Cardiac muscle cell (in vitro differentiated cells and primary cell): ENCODE measurements around the gene NUTM1. TPM values are rescaled to one million over a fixed set of nuclear protein-coding genes. Genes with fewer than 3 reads are reported as not detected.

Source experiments
- DNase-seq, 2 donors: peaks; one replicate each; pipeline versions ENCODE4 v3.0.0 to v3.0.0-alpha.2; 2010 to 2017; ENCODE audit warnings: low read depth in 1 of 2, low spot score in 1 of 2
- H3K27ac ChIP-seq: fragments of 200-600 bp; sonication (generic); 2 replicates; pipeline ENCODE4 v1.5.1; 2016
- H3K27me3 ChIP-seq: fragments of 200-600 bp; sonication (generic); 2 replicates; pipeline ENCODE4 v1.6.0; 2016; ENCODE audit warnings: control low read depth
- H3K36me3 ChIP-seq: fragments of 200-600 bp; sonication (generic); 2 replicates; pipeline ENCODE4 v1.5.1; 2016; ENCODE audit warnings: control low read depth
- H3K4me1 ChIP-seq: fragments of 200-600 bp; sonication (generic); 2 replicates; pipeline ENCODE4 v1.8.1; 2017; ENCODE audit warnings: low read depth, mild to moderate bottlenecking, mixed run types
- H3K4me3 ChIP-seq: fragments of 200-600 bp; sonication (generic); 2 replicates; pipeline ENCODE4 v1.5.1; 2016; ENCODE audit warnings: mild to moderate bottlenecking
- H3K9me3 ChIP-seq: fragments of 200-600 bp; sonication (generic); 2 replicates; pipeline ENCODE4 v1.5.1; 2017; ENCODE audit warnings: low read depth, mild to moderate bottlenecking, control low read depth
- CTCF ChIP-seq: IDR thresholded peaks from 2 replicates; pipeline ENCODE4 v1.5.1; 2012; ENCODE audit warnings: low read depth, mild to moderate bottlenecking, low read length
- polyA plus RNA-seq: library from polyadenylated mRNA; unstranded; fragments of >200 nt; fragmentation: Nextera tagmentation; extraction: Ambion mirVana; gene quantifications from 2 replicates; pipeline ENCODE4 v1.2.1, GENCODE V29; 2016
- total RNA-seq: library from RNA; depleted of rRNA; stranded (reverse); fragments of >200 nt; gene quantifications from 2 replicates; pipeline ENCODE4 v1.2.3, GENCODE V29; 2016

Gene NUTM1
- total RNA-seq (0.15 TPM in 1 of 2 replicates, not detected in the other), polyA plus RNA-seq (0.32 TPM in 1 of 2 replicates, not detected in the other)

GRCh38 chr15:34342737-34343575 is at the start of gene NUTM1, which contains the start of gene NOP10:
NUTM1 (plus strand) TSS chr15:34343315; CDS start chr15:34343697, 382 bp downstream.
NOP10 (minus strand) TSS chr15:34343136; CDS start chr15:34343073, 63 bp downstream.
- Histone ChIP-seq H3K9me3 (no peaks in the 10 kb centered on the region), H3K4me3 (peak within 1 kb of the TSS; percentile 85), H3K27ac (peak within 1 kb of the TSS; percentile 89), H3K36me3 (no peaks in the 10 kb centered on the region), H3K4me1 (no peaks in the 10 kb centered on the region), H3K27me3 (no peaks in the 10 kb centered on the region)
- TF ChIP-seq CTCF: peak; percentile 93
- DNase-seq: peak; percentile 95

GRCh38 chr15:34297059-34297458 is 46.1 kb upstream of the NUTM1 start:
- no peak for TF ChIP-seq CTCF
- Histone ChIP-seq H3K4me1 (peaks cover 7% of the 10 kb centered on the region), H3K27ac (no peak overlapping the region), H3K4me3 (no peak overlapping the region), H3K9me3 (no peaks in the 10 kb centered on the region), H3K27me3 (no peaks in the 10 kb centered on the region), H3K36me3 (no peaks in the 10 kb centered on the region)
- no peak for DNase-seq

- no peaks in the 10 kb centered on the region for H3K27me3 ChIP-seq
- no peaks in the 10 kb centered on the region for H3K9me3 ChIP-seq
- no peaks in the 10 kb centered on the region for H3K36me3 ChIP-seq
- peaks cover 7% of the 10 kb centered on the region for H3K4me1 ChIP-seq
- no peak overlapping the region for H3K4me3 ChIP-seq
- TF ChIP-seq CTCF: no peak
- H3K27ac ChIP-seq: no peak overlapping the region
- no peak for DNase-seq
Measured at GRCh38 chr15:34301058-34301457, 42.1 kb upstream of the NUTM1 start.

- H3K27me3 ChIP-seq: no peaks in the 10 kb centered on the region
- no peak for TF ChIP-seq CTCF
- no peak overlapping the region for H3K27ac ChIP-seq
- H3K9me3 ChIP-seq: no peaks in the 10 kb centered on the region
- DNase-seq: peak in 1 of 2 donors; percentile 48
- H3K4me1 ChIP-seq: peaks cover 4% of the 10 kb centered on the region
- H3K4me3 ChIP-seq: no peak overlapping the region
- no peaks in the 10 kb centered on the region for H3K36me3 ChIP-seq
Measured at GRCh38 chr15:34304613-34305012, 38.5 kb upstream of the NUTM1 start.

GRCh38 chr15:34311563-34311962 is 31.6 kb upstream of the NUTM1 start:
- Histone ChIP-seq H3K27me3 (no peaks in the 10 kb centered on the region), H3K27ac (no peak overlapping the region), H3K36me3 (no peaks in the 10 kb centered on the region), H3K4me1 (peaks cover 9% of the 10 kb centered on the region), H3K4me3 (no peak overlapping the region), H3K9me3 (no peaks in the 10 kb centered on the region)
- no peak for DNase-seq
- TF ChIP-seq CTCF: no peak
